ENCODE measurements around the gene TNFRSF8. TPM values are rescaled to one million over a fixed set of nuclear protein-coding genes. Genes with fewer than 3 reads are reported as not detected.

The TNFRSF8 gene
- polyA plus RNA-seq, 1 donor (not counting 4 experiments of a cell fraction or from before 2014, with no cell fraction given) = 0.03 TPM

DNA sequence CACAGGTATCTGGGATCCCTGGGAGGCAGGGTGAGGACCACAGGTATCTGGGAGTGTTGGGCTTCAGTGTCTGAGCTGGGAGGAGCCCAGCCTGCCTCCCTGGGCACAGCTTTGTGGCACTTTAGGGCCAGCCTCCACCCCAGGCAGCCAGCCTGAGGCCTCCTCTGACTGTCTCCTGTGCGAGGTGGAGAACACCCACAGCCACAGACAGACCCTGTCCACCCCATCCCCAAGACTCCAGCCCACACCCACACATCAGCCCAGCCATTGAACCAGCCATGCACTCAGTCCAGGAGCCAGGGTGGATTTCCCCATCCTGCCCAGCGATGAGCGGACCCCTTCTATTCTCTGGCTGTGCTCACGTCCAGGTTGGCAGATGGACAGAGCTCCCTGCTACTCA lies 81.9 kb downstream of the TNFRSF8 start:
- DNase-seq (ENCODE audit: low read depth, low spot score) (no peak), FAIRE-seq (no peak)
- no peak overlapping the region for H2AFZ ChIP-seq (ENCODE audit: control insufficient read depth, low read length)
- H3K4me2 ChIP-seq (ENCODE audit: control insufficient read depth, extremely low read depth, insufficient read depth, low read depth, low read length) = no peak overlapping the region
- no peaks in the 10 kb centered on the region for H3K4me1 ChIP-seq (ENCODE audit: control insufficient read depth, extremely low read depth, insufficient read depth, low read length)
- H3K4me3 ChIP-seq (ENCODE audit: control insufficient read depth in 2 of 3, extremely low read depth in 1 of 3, insufficient read depth in 2 of 3, low read depth in 1 of 3, low read length in 3 of 3) = no peak overlapping the region
- dilution Hi-C loops (cut with MboI; ENCODE audit: extremely low pct_ligation_motif_present, low sequenced_read_pairs) = no loop called here
- H3K9ac ChIP-seq (ENCODE audit: control insufficient read depth, extremely low read depth, insufficient read depth, low read length) = no peak overlapping the region
- no peak for TF ChIP-seq EZH2 (IDR thresholded peaks at IDR 0.05; ENCODE audit: low read length)
- TF ChIP-seq, protein P1, sequence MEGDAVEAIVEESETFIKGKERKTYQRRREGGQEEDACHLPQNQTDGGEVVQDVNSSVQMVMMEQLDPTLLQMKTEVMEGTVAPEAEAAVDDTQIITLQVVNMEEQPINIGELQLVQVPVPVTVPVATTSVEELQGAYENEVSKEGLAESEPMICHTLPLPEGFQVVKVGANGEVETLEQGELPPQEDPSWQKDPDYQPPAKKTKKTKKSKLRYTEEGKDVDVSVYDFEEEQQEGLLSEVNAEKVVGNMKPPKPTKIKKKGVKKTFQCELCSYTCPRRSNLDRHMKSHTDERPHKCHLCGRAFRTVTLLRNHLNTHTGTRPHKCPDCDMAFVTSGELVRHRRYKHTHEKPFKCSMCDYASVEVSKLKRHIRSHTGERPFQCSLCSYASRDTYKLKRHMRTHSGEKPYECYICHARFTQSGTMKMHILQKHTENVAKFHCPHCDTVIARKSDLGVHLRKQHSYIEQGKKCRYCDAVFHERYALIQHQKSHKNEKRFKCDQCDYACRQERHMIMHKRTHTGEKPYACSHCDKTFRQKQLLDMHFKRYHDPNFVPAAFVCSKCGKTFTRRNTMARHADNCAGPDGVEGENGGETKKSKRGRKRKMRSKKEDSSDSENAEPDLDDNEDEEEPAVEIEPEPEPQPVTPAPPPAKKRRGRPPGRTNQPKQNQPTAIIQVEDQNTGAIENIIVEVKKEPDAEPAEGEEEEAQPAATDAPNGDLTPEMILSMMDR (optimal IDR thresholded peaks at IDR 0.05 in 1 of 3, IDR thresholded peaks at IDR 0.05 in 1 of 3, conservative IDR thresholded peaks at IDR 0.05 in 1 of 3; ENCODE audit: extremely low read depth in 1 of 3, insufficient read depth in 2 of 3, low read length in 3 of 3) = no peak
- no peak overlapping the region for H3K27ac ChIP-seq (ENCODE audit: control insufficient read depth, insufficient read depth, low read length)
- H4K20me1 ChIP-seq (ENCODE audit: control insufficient read depth, extremely low read depth, insufficient read depth, low read length) = no peaks in the 10 kb centered on the region
- H3K79me2 ChIP-seq (ENCODE audit: control insufficient read depth, insufficient read depth, low read length) = no peaks in the 10 kb centered on the region
- no peaks in the 10 kb centered on the region for H3K27me3 ChIP-seq (ENCODE audit: control insufficient read depth, extremely low read depth, insufficient read depth, low read length)
- no peaks in the 10 kb centered on the region for H3K9me3 ChIP-seq (ENCODE audit: control insufficient read depth, low read depth, low read length)
- no peaks in the 10 kb centered on the region for H3K9me1 ChIP-seq (ENCODE audit: control insufficient read depth, extremely low read depth, insufficient read depth, low read length)
- no peaks in the 10 kb centered on the region for H3K36me3 ChIP-seq (ENCODE audit: control insufficient read depth in 2 of 2, extremely low read depth in 1 of 2, insufficient read depth in 2 of 2, low read length in 2 of 2)

DNA sequence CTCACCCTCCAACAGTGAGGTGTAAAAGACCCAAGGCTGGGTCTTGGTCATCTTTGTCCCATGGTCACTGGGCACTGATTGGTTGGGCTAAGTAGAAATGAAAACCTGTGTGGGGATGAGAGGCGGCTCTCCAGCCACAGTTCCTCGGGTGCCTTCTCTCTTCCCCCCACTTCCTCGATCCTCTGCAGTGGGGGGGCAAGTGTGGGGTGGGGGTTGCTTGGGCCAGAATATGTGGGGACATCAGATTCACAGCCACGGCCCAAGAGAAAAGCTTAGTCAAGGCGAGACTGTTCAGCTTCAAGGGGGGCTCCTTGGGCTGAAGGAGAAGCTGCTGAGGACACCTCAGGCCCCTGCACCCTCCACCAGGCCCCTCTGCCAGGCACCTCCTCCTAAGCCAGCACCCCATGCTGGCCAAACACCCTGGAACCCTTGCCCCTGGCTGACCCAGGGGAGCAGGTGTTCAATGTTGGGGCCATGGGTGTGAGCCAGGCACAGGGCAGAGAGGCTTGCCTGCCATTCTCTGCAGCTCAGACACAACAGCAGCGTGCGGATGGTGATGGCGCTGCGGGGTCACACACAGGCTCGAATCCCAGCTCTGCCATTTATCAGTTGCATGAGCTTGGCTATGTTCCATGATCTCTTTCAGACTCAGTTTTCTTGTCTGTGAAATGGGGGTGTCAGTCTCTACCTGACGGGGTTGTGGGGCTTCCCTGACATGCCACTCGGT lies 82.7 kb downstream of the TNFRSF8 start:
- no peaks in the 10 kb centered on the region for H3K79me2 ChIP-seq (ENCODE audit: control insufficient read depth, insufficient read depth, low read length)
- TF ChIP-seq, protein P1 (optimal IDR thresholded peaks at IDR 0.05 in 1 of 3, IDR thresholded peaks at IDR 0.05 in 1 of 3, conservative IDR thresholded peaks at IDR 0.05 in 1 of 3; ENCODE audit: extremely low read depth in 1 of 3, insufficient read depth in 2 of 3, low read length in 3 of 3) = no peak
- no peak for TF ChIP-seq EZH2 (IDR thresholded peaks at IDR 0.05; ENCODE audit: low read length)
- H2AFZ ChIP-seq (ENCODE audit: control insufficient read depth, low read length) = no peak overlapping the region
- DNase-seq (ENCODE audit: low read depth, low spot score) (no peak), FAIRE-seq (no peak)
- no peaks in the 10 kb centered on the region for H3K4me1 ChIP-seq (ENCODE audit: control insufficient read depth, extremely low read depth, insufficient read depth, low read length)
- H3K4me2 ChIP-seq (ENCODE audit: control insufficient read depth, extremely low read depth, insufficient read depth, low read depth, low read length) = no peak overlapping the region
- no peak overlapping the region for H3K27ac ChIP-seq (ENCODE audit: control insufficient read depth, insufficient read depth, low read length)
- dilution Hi-C loops (cut with MboI; ENCODE audit: extremely low pct_ligation_motif_present, low sequenced_read_pairs) = no loop called here
- no peaks in the 10 kb centered on the region for H3K36me3 ChIP-seq (ENCODE audit: control insufficient read depth in 2 of 2, extremely low read depth in 1 of 2, insufficient read depth in 2 of 2, low read length in 2 of 2)
- H4K20me1 ChIP-seq (ENCODE audit: control insufficient read depth, extremely low read depth, insufficient read depth, low read length) = no peaks in the 10 kb centered on the region
- no peaks in the 10 kb centered on the region for H3K9me1 ChIP-seq (ENCODE audit: control insufficient read depth, extremely low read depth, insufficient read depth, low read length)
- H3K4me3 ChIP-seq (ENCODE audit: control insufficient read depth in 2 of 3, extremely low read depth in 1 of 3, insufficient read depth in 2 of 3, low read depth in 1 of 3, low read length in 3 of 3) = no peak overlapping the region
- no peaks in the 10 kb centered on the region for H3K27me3 ChIP-seq (ENCODE audit: control insufficient read depth, extremely low read depth, insufficient read depth, low read length)
- H3K9me3 ChIP-seq (ENCODE audit: control insufficient read depth, low read depth, low read length) = no peaks in the 10 kb centered on the region
- H3K9ac ChIP-seq (ENCODE audit: control insufficient read depth, extremely low read depth, insufficient read depth, low read length) = no peak overlapping the region

All from keratinocyte (primary cell).